ENCODE results near the gene LRP1.

Gene LRP1

DNA sequence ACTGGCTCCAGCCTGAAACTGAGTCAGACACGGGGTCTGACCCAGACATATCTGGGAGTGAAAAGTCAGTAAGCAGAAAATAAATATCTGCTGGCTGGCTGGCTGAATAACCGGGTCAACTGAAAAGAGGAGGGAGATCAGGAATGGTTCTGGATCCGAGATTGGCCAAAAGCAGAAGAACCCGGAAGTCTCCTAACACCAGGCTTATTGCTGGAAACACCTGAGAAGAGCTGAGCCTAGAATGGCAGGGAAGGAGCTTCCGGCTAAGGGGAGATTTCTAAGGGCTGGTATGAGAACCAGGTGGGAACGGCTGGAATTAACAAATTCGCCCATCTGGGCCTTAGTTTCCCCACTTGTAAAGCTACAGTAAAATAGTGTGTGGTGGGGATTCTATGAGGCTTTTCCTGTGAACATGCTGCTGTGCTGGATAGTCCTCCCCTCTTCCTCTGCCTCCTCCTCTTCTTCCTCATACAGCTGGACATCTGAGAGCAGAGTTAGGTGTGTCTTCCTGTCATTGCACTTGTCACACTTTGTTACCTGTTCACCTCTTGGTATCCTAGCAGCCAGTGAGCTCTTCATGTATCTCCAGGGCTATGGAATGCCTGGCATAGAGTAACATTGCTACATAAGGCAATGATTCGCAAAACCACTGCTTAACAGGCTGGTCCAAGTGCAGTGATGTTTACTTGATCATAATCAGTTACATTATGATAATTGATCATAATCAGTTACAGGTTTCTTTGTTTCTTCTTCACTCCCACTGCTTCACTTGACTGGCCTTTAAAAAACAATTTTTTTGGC, 99.2 kb downstream of the LRP1 start:
- FAIRE-seq: no peak

DNA sequence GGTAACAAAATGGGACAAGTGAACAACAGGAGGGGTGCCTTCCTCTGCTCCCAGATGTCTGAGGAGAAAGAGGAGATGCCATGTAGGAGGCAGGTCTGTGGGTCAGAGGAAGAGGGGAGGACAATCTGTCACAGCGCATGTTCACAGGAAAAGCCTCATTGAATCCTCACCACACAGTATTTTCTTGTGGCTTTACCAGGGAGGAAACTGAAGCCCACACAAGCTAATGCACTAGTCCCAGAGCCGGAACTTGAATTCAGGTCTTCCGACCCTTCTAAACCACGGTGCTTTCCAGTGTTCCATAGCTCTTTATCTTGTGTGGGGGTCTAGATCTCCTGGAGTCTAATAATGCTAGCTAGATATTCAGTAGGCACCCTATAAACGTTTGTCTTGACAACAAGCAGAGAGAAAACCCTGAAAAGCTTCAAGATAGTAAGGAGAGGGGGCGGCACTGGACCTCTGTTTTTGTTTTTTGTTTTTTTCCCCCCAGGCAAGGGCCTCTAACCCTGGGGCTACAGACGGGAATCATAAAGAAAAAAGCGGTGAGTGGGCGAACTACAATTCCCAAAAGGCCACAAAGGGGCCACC, 100.9 kb downstream of the LRP1 start:
- no peak for FAIRE-seq

DNA sequence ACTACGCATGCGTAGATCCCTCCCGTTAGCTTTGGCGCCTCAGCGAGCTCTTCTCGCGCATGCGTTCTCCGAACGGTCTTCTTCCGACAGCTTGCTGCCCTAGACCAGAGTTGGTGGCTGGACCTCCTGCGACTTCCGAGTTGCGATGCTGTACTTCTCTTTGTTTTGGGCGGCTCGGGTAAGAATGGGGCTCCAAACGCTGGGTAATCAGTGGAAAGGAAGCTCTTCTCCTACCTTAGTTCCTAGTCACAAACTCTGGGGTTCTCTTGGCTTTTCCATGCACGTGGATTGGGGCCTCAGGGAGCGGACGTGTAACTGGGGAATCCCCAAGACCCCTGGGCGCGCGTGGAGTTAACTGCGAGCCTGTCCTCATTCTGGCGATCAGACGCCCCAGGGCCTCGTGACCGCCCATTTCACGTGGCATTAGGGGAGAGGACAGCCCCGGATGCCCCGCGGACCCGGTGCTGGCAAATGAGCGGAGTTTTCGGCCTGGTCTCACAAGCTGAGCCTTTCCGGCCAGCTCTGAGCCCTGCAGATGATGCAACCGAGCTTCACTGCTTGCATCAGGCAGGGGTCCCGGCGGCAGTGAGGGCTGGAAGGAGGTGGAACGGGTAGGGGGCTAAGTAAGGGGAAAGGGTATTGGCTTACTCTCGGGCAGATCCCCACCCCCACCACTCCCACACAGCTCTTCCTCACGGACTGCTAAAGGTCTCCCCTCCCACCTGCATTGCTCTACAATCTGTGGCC, 101.5 kb downstream of the LRP1 start, which contains the start of gene SHMT2:
Gene SHMT2 (plus strand): TSS at position 78 of the 747 bp plus-strand sequence. CDS start 68 bp downstream, at position 146.
- no peak for FAIRE-seq

DNA sequence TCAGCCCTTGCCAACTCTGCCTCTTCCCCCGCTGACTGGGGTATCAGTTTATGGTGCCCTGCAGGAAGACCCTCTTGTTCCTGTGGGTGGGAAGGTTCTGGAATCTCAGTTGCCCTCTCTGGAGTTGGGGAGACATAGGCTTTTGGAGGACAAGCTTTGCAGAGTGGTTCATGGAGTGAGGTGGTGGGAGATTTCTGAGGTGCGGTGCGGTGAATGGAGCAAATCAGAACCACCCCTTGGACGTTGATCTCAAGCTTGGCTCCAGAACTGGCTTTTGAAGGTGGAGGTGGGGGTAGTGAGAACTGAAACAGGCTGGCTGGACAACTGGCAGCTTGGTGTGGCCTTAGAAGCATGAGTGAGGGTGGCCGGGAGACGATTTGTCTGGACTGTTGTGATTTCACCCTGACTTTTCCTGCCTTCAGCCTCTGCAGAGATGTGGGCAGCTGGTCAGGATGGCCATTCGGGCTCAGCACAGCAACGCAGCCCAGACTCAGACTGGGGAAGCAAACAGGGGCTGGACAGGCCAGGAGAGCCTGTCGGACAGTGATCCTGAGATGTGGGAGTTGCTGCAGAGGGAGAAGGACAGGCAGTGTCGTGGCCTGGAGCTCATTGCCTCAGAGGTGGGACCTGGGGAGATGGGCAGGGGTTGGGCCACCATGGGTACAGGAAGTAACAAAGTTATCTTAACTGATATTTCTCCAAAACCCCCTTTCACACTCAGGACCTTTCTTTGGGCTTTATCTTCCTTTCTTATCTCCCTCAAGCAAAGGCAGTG, 102.3 kb downstream of the LRP1 start:
- no peak for FAIRE-seq

DNA sequence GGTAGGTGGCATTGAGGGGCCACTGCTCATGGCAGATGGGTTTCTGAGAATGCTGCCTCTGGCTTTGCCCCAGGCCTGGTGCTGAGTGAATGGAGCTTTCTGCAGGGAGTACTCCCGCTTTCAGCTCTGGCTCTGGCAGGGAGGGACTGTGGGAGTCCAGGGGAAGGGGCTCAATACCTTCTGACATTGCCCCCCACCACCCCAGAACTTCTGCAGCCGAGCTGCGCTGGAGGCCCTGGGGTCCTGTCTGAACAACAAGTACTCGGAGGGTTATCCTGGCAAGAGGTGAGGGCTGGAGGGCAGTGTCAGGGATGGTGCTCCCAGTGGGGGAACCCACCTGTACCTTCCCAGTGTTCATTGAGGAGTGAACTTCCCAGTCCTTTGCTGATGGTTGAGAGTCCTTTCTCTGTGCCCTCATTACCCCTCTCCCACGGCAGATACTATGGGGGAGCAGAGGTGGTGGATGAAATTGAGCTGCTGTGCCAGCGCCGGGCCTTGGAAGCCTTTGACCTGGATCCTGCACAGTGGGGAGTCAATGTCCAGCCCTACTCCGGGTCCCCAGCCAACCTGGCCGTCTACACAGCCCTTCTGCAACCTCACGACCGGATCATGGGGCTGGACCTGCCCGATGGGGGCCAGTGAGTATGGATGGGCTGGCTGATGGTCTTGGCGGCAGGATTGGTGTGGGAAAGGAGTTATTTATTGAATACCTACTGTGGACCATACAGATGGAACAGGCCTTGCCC, 103.2 kb downstream of the LRP1 start:
- FAIRE-seq: no peak

DNA sequence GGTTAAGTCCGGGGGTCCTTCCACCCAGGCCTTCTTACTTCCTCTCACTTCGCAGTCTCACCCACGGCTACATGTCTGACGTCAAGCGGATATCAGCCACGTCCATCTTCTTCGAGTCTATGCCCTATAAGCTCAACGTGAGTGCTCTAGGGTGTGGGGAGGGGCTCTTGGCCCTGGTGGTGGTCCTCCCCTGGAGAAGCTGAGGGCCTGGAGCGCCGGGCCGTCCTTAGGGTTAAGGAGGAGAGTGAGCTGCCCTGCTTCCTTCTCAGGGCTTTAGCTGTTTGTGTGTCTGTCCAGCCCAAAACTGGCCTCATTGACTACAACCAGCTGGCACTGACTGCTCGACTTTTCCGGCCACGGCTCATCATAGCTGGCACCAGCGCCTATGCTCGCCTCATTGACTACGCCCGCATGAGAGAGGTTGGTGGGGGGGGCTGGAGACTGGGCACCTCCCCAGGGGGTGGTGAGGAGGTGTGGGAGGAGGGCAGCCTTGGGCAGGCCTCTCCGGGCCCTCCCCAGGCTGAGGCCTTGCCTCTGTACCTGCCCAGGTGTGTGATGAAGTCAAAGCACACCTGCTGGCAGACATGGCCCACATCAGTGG, 104.0 kb downstream of the LRP1 start:
- no peak for FAIRE-seq

DNA sequence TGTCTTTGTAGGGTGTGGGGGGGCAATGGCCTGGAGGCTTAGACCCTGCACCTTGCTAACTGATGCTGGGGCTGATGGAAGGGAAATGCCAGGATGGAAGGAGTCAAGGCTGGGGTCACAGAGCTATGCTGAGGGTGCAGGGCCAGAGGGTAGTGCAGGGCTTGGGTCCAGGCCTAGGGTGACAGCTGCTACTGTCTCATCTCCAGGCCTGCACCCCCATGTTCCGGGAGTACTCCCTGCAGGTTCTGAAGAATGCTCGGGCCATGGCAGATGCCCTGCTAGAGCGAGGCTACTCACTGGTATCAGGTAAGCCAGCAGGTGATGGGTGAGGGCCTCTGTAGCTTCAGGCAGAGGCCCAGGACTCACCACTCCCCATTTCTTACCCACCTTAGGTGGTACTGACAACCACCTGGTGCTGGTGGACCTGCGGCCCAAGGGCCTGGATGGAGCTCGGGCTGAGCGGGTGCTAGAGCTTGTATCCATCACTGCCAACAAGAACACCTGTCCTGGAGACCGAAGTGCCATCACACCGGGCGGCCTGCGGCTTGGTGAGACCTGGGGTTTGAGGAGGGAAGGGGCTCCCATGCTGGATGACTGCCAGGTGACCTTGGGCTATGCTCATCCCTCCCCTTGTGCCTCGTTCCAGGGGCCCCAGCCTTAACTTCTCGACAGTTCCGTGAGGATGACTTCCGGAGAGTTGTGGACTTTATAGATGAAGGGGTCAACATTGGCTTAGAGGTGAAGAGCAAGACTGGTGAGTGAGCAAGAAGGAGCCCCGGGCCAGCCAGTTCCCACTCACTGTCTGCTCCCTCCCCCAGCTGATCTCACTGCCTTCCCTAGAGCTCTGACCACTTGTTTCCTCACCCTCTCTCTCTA, 105.3 kb downstream of the LRP1 start:
- FAIRE-seq: no peak

DNA sequence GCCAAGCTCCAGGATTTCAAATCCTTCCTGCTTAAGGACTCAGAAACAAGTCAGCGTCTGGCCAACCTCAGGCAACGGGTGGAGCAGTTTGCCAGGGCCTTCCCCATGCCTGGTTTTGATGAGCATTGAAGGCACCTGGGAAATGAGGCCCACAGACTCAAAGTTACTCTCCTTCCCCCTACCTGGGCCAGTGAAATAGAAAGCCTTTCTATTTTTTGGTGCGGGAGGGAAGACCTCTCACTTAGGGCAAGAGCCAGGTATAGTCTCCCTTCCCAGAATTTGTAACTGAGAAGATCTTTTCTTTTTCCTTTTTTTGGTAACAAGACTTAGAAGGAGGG, 105.9 kb downstream of the LRP1 start:
- FAIRE-seq: no peak

DNA sequence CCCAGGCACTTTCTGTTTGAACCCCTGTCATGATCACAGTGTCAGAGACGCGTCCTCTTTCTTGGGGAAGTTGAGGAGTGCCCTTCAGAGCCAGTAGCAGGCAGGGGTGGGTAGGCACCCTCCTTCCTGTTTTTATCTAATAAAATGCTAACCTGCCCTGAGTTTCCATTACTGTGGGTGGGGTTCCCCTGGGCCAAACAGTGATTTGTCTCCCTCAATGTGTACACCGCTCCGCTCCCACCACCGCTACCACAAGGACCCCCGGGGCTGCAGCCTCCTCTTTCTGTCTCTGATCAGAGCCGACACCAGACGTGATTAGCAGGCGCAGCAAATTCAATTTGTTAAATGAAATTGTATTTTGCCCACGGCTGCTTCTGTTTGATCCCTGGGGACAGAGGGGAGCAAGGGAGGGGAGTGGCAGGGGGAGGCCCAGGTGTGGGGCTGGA, 106.3 kb downstream of the LRP1 start:
- no peak for FAIRE-seq

DNA sequence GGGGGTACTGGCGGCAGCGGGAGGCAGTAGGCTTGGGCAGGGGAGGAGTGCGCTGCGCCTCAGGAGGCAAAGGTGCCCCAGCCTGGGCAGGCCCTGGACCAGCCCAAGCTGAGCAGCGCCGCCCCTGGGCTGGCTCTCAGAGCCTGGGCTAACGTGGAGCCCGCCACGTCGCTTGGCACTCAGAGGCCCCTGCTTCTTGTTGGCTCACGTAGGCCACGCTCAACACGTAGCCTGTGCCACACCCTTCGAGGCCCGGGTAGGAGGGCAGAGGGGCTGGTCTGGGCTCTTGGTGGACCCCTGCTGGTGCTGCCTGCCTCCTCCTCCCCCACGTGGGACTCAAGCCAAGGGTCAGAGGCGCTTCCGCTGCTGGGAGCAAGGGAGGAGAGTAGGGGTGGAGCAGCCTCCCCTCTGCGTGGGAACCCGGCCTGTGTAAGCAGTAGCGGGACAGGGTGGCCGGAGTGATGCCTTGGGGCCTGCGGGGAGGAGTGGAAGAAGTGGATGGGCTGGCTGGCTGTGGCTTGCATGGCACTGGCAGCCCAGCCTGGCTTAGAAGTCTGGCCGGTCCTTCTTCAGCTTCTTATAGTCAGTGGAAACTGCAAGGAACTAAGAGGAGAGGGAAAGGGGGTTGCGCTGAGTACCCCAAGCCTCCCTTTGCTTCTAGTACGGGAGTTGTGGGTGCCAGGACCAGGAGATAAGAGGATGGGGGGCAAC, 106.9 kb downstream of the LRP1 start:
- no peak for FAIRE-seq

DNA sequence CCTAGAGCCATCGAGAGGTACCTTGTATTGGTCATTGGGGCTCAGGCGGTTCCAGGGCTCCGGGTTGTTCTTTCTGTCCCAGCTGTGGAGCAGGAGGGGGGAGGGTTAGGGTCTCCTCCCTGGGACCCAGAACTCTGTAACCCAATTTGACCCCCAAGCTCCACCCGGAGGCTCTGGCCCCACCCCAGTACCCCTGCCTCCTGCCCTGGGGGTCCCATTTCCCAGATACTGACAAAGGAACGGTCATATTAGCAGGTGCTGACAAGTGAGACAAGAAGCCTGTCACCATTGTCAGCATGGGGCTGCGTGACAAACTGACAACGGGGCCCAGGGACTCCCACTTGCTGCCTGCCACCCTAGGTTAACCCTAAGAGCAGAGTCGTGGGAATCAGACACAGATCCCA, 107.4 kb downstream of the LRP1 start:
- FAIRE-seq: no peak

DNA sequence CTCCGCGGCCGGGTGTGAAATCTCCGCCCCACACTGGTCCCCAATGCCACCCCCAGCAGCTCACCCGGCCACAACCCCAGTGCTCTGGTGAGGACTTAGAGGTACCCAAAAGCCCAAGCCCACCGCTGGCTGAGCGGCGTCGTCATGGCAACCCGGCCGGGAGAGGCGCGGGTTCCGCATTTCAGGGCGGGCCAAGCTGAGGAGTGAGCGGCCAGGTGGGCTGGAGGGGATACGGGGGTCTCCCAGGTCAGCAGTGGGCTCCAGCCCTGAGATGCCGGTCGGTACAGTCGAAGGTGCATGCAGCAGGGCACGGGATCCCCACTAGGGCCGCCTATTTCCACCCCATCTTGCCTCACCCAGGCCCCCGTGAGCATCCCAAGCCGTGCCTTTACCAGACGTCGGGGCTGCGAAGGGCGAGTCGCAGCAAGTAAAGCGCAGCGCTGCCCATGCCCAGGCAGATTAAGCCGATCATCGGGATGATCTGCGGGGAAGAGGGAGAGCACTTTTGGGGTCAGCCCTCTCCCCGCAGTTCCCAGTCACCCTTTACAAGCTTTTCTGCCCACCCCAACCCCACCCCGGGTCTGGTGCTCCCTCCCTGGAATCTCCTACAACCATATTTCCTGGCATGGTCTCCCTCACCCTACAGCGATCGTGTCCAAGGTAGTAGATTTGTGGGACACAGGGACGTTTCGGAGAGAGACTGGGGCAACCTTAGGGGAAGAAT, 108.1 kb downstream of the LRP1 start:
- no peak for FAIRE-seq

DNA sequence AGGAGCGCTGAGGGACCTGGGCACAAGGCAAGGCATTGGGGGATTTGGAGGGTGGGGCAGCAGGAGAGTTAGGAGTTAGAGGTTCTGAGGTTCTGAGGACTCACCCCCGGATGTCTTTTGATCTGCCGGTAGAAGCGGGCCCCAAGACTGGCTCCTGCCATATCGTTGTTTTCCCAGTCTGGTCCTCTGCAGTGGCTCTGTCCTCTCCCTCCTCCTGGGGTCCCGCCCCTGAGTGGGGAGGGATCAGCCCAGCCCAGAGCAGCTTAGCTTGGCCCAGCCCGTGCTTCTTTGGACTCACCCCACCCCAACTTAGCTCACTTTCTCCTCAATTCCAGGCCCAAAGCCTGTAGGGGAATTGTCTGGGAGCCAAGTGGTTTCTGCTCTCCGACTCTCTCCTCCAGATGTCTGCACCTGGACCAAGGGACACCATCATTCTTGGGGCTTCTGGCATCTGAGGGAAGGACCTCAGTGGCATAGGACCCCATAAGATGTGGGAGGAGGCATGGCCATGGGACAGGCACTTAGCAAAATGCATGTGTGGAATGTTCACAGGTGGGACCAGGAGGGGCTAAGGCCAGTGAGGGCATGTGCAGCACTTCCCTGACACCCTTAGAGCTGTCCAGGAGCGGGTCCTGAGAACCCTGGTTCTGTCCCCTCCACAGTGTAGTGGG, 108.8 kb downstream of the LRP1 start:
- FAIRE-seq: no peak

DNA sequence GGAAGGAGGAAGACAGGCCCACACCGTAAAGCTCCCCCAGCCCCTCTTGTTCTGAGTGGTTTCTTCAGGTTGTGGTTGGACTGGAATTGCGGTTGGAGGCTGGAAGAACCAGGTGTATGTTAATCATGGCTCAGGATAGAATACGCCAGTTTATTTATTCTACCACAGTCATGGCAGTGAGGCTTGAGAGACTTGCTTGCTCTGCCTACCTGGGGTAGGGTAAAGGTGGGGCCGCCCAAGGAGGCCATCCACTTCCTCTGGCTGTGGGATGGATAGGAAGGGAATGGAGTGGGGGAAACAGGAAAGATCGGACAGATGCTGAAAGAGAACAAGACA, 109.3 kb downstream of the LRP1 start:
- FAIRE-seq: no peak

DNA sequence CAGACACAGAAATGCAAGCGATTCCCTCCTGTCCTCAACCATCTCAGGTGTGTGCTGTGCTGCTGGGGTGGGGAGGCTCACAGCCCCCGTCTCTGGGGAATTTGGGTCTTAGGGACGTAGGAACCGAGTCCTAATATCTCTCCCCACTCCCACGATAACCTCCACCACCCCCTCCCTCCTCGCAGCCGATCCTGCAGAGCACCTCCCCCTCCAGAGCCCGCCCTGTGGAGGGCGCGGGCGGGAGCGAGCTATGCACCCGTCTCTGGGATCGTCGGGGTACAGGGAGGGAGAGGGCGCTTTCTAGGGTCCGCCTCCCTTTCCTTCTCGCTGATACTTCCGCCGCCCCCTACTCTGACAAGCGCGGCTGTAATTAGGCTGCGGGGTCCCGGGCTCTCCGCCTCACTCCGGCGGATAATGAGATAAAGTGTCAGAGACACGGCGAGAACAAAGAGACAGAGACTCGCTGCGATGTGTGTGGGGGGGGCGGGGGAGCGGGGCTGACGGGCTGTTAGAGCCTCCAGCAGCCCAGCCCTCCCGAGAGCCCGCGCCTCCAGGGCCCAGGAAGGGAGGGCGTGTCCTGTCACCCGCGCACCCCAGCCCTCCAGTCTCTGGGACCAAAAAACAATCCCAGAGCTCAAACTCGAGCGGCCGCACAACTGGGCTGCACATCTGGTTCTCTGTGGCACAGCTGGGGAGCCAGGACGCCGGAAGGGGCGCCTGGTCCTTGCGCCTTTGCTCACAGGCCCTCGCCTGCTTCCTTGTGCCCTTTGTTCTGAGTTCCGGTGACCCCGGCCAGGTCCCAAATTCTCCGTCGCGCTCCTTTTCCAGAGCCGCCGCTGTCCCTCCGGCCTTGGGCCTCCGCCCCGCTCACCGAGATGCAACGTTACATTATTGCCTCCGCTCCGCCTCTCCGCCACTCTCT, 109.9 kb downstream of the LRP1 start:
- no peak for FAIRE-seq

DNA sequence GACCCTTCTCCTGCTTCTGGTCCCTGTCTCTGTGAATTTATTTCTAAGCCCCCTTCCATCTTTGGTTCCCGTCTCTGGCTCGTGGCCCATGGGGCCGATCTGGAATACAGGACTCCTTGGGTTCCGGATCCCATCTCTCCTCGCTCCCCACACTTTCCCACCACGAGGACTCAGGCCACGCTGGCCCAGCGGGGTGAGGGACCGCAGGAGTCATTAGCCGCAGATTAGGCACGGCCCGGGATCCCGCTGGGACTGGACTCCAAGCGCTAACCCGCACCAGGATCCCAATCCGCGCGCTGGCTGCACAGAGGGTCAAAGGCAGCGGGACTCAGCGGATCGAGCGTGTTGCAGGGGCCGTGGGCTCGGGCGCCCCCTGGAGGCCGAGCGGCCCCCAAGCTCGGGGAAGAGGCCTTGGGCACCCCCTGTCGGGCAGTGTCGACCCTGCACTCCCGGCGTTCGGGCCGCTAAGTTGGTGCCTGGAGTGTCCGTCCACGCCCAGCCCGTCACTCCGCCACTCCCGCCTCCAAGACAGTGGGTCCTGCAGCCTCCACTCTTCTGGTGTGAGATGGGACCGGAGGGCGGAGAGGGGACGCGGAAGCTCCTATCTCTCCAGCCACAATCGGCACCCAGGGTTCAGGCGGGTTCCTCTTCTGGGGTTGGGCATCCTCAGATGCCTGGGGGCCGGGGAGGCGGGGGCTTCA, 110.7 kb downstream of the LRP1 start:
- no peak for FAIRE-seq

DNA sequence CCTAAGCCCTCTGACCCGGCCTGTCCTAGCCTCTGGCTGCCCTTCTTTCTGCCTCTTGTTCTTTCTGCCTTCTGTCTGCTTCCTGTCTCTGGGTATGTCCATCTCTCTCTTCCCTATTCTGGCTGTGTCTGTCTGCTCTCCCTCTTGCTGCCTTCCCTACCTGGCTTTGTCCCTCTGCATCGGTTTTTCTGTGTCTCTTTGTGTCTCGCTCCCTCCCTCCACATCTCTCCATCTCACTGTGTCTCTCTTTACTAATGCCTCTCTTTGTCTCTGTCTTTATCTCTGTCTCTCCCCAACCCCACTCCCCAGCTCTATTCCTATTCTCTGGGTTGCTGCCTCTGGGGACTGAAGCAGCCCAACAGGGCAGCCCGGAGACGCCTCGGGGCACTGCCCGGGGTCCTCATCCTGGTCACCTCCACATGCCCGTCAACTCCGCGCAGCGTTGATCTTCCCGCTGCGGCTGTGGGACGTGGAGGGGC, 111.3 kb downstream of the LRP1 start:
- no peak for FAIRE-seq

Data from colon (tissue), 2 donors.